ENCODE measurements around the gene CNNM3.
"Not testable (repeated sequence)": the region's sequence is repeated elsewhere in the genome, so short reads cannot be mapped to it uniquely, and the experiment has no call there.

The CNNM3 gene

GRCh38 chr2:96801786-96802595 lies 14.1 kb upstream of the CNNM3 start:
- Histone ChIP-seq H3K27me3 (replicated peaks; ENCODE audit: control insufficient read depth, insufficient read depth, low read length) (no peaks in the 10 kb centered on the region), H3K4me3 (replicated peaks; ENCODE audit: low read depth, low read length) (no peak overlapping the region), H3K36me3 (ENCODE audit: control insufficient read depth, insufficient read depth, low read length) (no peaks in the 10 kb centered on the region; the same call in 1 of the 2 replicates)
- no peak for TF ChIP-seq CTCF (IDR thresholded peaks at IDR 0.05; ENCODE audit: insufficient read depth, low read length, poor library complexity, severe bottlenecking)
- DNase-seq (ENCODE audit: extremely low read depth, insufficient read length) = peak; percentile 47

GRCh38 chr2:96802721-96803120 lies 13.3 kb upstream of the CNNM3 start:
- Histone ChIP-seq H3K36me3 (ENCODE audit: control insufficient read depth, insufficient read depth, low read length) (no peaks in the 10 kb centered on the region; the same call in 1 of the 2 replicates), H3K4me3 (replicated peaks; ENCODE audit: low read depth, low read length) (no peak overlapping the region), H3K27me3 (replicated peaks; ENCODE audit: control insufficient read depth, insufficient read depth, low read length) (no peaks in the 10 kb centered on the region)
- no peak for TF ChIP-seq CTCF (IDR thresholded peaks at IDR 0.05; ENCODE audit: insufficient read depth, low read length, poor library complexity, severe bottlenecking)
- DNase-seq (ENCODE audit: extremely low read depth, insufficient read length) = no peak

- TF ChIP-seq CTCF (IDR thresholded peaks at IDR 0.05; ENCODE audit: insufficient read depth, low read length, poor library complexity, severe bottlenecking) = no peak
- H3K27me3 ChIP-seq (replicated peaks; ENCODE audit: control insufficient read depth, insufficient read depth, low read length) = no peaks in the 10 kb centered on the region
- DNase-seq (ENCODE audit: extremely low read depth, insufficient read length) = no peak
Observed at GRCh38 chr2:96804986-96805385, 11.1 kb upstream of the CNNM3 start.

GRCh38 chr2:96805946-96806345 lies 10.1 kb upstream of the CNNM3 start:
- DNase-seq (ENCODE audit: extremely low read depth, insufficient read length); H3K36me3 ChIP-seq (ENCODE audit: control insufficient read depth, insufficient read depth, low read length); H3K27me3 ChIP-seq (replicated peaks; ENCODE audit: control insufficient read depth, insufficient read depth, low read length); H3K4me3 ChIP-seq (replicated peaks; ENCODE audit: low read depth, low read length): not testable (repeated sequence)

More at GRCh38 chr2:96804986-96805385, 11.1 kb upstream of the CNNM3 start:
- Histone ChIP-seq H3K4me3 (replicated peaks; ENCODE audit: low read depth, low read length) (no peak overlapping the region), H3K36me3 (ENCODE audit: control insufficient read depth, insufficient read depth, low read length) (peaks cover 3% of the 10 kb centered on the region)

- Histone ChIP-seq H3K27me3 (replicated peaks; ENCODE audit: control insufficient read depth, insufficient read depth, low read length) (no peaks in the 10 kb centered on the region), H3K36me3 (ENCODE audit: control insufficient read depth, insufficient read depth, low read length) (peaks cover 5% of the 10 kb centered on the region), H3K4me3 (replicated peaks; ENCODE audit: low read depth, low read length) (no peak overlapping the region)
- DNase-seq (ENCODE audit: extremely low read depth, insufficient read length) = peak; percentile 37
- no peak for TF ChIP-seq CTCF (IDR thresholded peaks at IDR 0.05; ENCODE audit: insufficient read depth, low read length, poor library complexity, severe bottlenecking)
Observed at GRCh38 chr2:96806468-96807126, 9.5 kb upstream of the CNNM3 start.

GRCh38 chr2:96807127-96807471 lies 9.0 kb upstream of the CNNM3 start:
- Histone ChIP-seq H3K27me3 (replicated peaks; ENCODE audit: control insufficient read depth, insufficient read depth, low read length) (no peaks in the 10 kb centered on the region), H3K36me3 (ENCODE audit: control insufficient read depth, insufficient read depth, low read length) (peaks cover 5% of the 10 kb centered on the region), H3K4me3 (replicated peaks; ENCODE audit: low read depth, low read length) (no peak overlapping the region)
- DNase-seq (ENCODE audit: extremely low read depth, insufficient read length) = no peak
- TF ChIP-seq CTCF (IDR thresholded peaks at IDR 0.05; ENCODE audit: insufficient read depth, low read length, poor library complexity, severe bottlenecking) = no peak

Measured in GM06990 (cell line).